ENCODE measurements around the gene ANKRD11. TPM values are rescaled to one million over a fixed set of nuclear protein-coding genes. Genes with fewer than 3 reads are reported as not detected.
"Not testable (repeated sequence)": the region's sequence is repeated elsewhere in the genome, so short reads cannot be mapped to it uniquely, and the experiment has no call there.

ANKRD11 gene
- total RNA-seq, 1 experiment from 2014 or later, result 116 TPM

GRCh38 chr16:89476811-89477261 is 13.5 kb downstream of the ANKRD11 start:
- H3K4me3 ChIP-seq, result no peak overlapping the region
- no peaks in the 10 kb centered on the region for H3K36me3 ChIP-seq
- DNase-seq, result no peak

GRCh38 chr16:89476379-89476778 is 14.0 kb downstream of the ANKRD11 start:
- H3K27me3 ChIP-seq, result no peaks in the 10 kb centered on the region
- no peak overlapping the region for H3K27ac ChIP-seq
- no peaks in the 10 kb centered on the region for H3K9me3 ChIP-seq (replicated peaks)
- DNase-seq, result no peak
- no peak overlapping the region for H3K4me3 ChIP-seq
- peaks cover 11% of the 10 kb centered on the region for H3K4me1 ChIP-seq
- H3K36me3 ChIP-seq, result no peaks in the 10 kb centered on the region

More at GRCh38 chr16:89476811-89477261, 13.5 kb downstream of the ANKRD11 start:
- Histone ChIP-seq H3K27ac (no peak overlapping the region), H3K9me3 (replicated peaks) (no peaks in the 10 kb centered on the region), H3K4me1 (peaks cover 16% of the 10 kb centered on the region), H3K27me3 (no peaks in the 10 kb centered on the region)

- DNase-seq, result no peak
- H3K4me1 ChIP-seq, result peaks cover 11% of the 10 kb centered on the region
- H3K27me3 ChIP-seq, result no peaks in the 10 kb centered on the region
- no peak overlapping the region for H3K4me3 ChIP-seq
- H3K27ac ChIP-seq, result no peak overlapping the region
- peaks cover 3% of the 10 kb centered on the region; the same call in 1 of the 2 replicates for H3K36me3 ChIP-seq
- H3K9me3 ChIP-seq (replicated peaks), result no peaks in the 10 kb centered on the region
These were observed 15.2 kb downstream of the ANKRD11 start for GRCh38 chr16:89475144-89475543.

GRCh38 chr16:89473791-89474414 is 16.5 kb downstream of the ANKRD11 start:
- Histone ChIP-seq H3K27me3 (no peaks in the 10 kb centered on the region), H3K4me3 (no peak overlapping the region), H3K36me3 (peaks cover 5% of the 10 kb centered on the region; the same call in 1 of the 2 replicates), H3K9me3 (replicated peaks) (no peaks in the 10 kb centered on the region), H3K4me1 (peaks cover 9% of the 10 kb centered on the region), H3K27ac (no peak overlapping the region)
- no peak for DNase-seq

- Histone ChIP-seq H3K4me3 (no peak overlapping the region), H3K4me1 (peaks cover 3% of the 10 kb centered on the region; the same call in 1 of the 2 replicates), H3K27ac (no peak overlapping the region), H3K27me3 (no peaks in the 10 kb centered on the region), H3K36me3 (peaks cover 10% of the 10 kb centered on the region), H3K9me3 (replicated peaks) (no peaks in the 10 kb centered on the region)
- DNase-seq, result no peak
These were observed 17.1 kb downstream of the ANKRD11 start for GRCh38 chr16:89473136-89473712.

- Histone ChIP-seq H3K4me3 (no peak overlapping the region), H3K27me3 (no peaks in the 10 kb centered on the region), H3K9me3 (replicated peaks) (no peaks in the 10 kb centered on the region), H3K27ac (no peak overlapping the region), H3K4me1 (no peaks in the 10 kb centered on the region), H3K36me3 (peaks cover 13% of the 10 kb centered on the region)
- DNase-seq, result no peak
These were observed 17.7 kb downstream of the ANKRD11 start for GRCh38 chr16:89472711-89473075.

- H3K9me3 ChIP-seq (replicated peaks), result no peaks in the 10 kb centered on the region
- H3K4me3 ChIP-seq, result no peak overlapping the region
- no peaks in the 10 kb centered on the region for H3K27me3 ChIP-seq
These were observed 23.0 kb downstream of the ANKRD11 start for GRCh38 chr16:89467382-89467781.

GRCh38 chr16:89466920-89467319 is 23.4 kb downstream of the ANKRD11 start:
- H3K27ac ChIP-seq, result no peak overlapping the region
- H3K36me3 ChIP-seq, result peaks cover 13% of the 10 kb centered on the region
- no peaks in the 10 kb centered on the region for H3K4me1 ChIP-seq
- no peaks in the 10 kb centered on the region for H3K9me3 ChIP-seq (replicated peaks)
- no peaks in the 10 kb centered on the region for H3K27me3 ChIP-seq
- H3K4me3 ChIP-seq, result no peak overlapping the region
- DNase-seq, result no peak

More at GRCh38 chr16:89467382-89467781, 23.0 kb downstream of the ANKRD11 start:
- Histone ChIP-seq H3K27ac (no peak overlapping the region), H3K36me3 (peaks cover 13% of the 10 kb centered on the region), H3K4me1 (no peaks in the 10 kb centered on the region)
- no peak for DNase-seq

GRCh38 chr16:89463312-89463711 is 27.0 kb downstream of the ANKRD11 start:
- DNase-seq; H3K27me3 ChIP-seq; H3K9me3 ChIP-seq (replicated peaks); H3K4me3 ChIP-seq; H3K4me1 ChIP-seq; H3K27ac ChIP-seq: not testable (repeated sequence)
- H3K36me3 ChIP-seq, result peaks cover 15% of the 10 kb centered on the region

GRCh38 chr16:89462639-89463038 is 27.7 kb downstream of the ANKRD11 start:
- not testable (repeated sequence) for H3K27ac ChIP-seq; H3K27me3 ChIP-seq; H3K9me3 ChIP-seq (replicated peaks); DNase-seq; H3K4me3 ChIP-seq; H3K4me1 ChIP-seq
- H3K36me3 ChIP-seq, result peaks cover 13% of the 10 kb centered on the region

GRCh38 chr16:89461890-89462289 is 28.5 kb downstream of the ANKRD11 start:
- H3K27ac ChIP-seq; DNase-seq; H3K4me1 ChIP-seq; H3K9me3 ChIP-seq (replicated peaks); H3K27me3 ChIP-seq; H3K4me3 ChIP-seq: not testable (repeated sequence)
- peaks cover 15% of the 10 kb centered on the region for H3K36me3 ChIP-seq

GRCh38 chr16:89460556-89460955 is 29.8 kb downstream of the ANKRD11 start:
- Histone ChIP-seq H3K36me3 (peaks cover 21% of the 10 kb centered on the region), H3K4me1 (peaks cover 7% of the 10 kb centered on the region), H3K27me3 (no peaks in the 10 kb centered on the region), H3K9me3 (replicated peaks) (no peaks in the 10 kb centered on the region; the same call in 1 of the 2 replicates), H3K4me3 (no peak overlapping the region), H3K27ac (no peak overlapping the region)
- DNase-seq, result no peak

- Histone ChIP-seq H3K4me3 (no peak overlapping the region), H3K36me3 (peaks cover 24% of the 10 kb centered on the region), H3K4me1 (peaks cover 8% of the 10 kb centered on the region), H3K27me3 (no peaks in the 10 kb centered on the region), H3K9me3 (replicated peaks) (no peaks in the 10 kb centered on the region; the same call in 1 of the 2 replicates), H3K27ac (no peak overlapping the region)
- no peak for DNase-seq
These were observed 31.4 kb downstream of the ANKRD11 start for GRCh38 chr16:89458967-89459366.

- no peaks in the 10 kb centered on the region; the same call in 1 of the 2 replicates for H3K9me3 ChIP-seq (replicated peaks)
- no peak overlapping the region for H3K27ac ChIP-seq
- peaks cover 8% of the 10 kb centered on the region for H3K4me1 ChIP-seq
- no peaks in the 10 kb centered on the region for H3K27me3 ChIP-seq
- H3K36me3 ChIP-seq, result peaks cover 24% of the 10 kb centered on the region
- H3K4me3 ChIP-seq, result no peak overlapping the region
- no peak for DNase-seq
These were observed 31.8 kb downstream of the ANKRD11 start for GRCh38 chr16:89458551-89458950.

- no peak overlapping the region for H3K27ac ChIP-seq
- H3K9me3 ChIP-seq (replicated peaks), result no peaks in the 10 kb centered on the region; the same call in 1 of the 2 replicates
- peaks cover 8% of the 10 kb centered on the region for H3K4me1 ChIP-seq
- H3K4me3 ChIP-seq, result no peak overlapping the region
- H3K36me3 ChIP-seq, result peaks cover 21% of the 10 kb centered on the region
- no peak for DNase-seq
- no peaks in the 10 kb centered on the region for H3K27me3 ChIP-seq
These were observed 33.9 kb downstream of the ANKRD11 start for GRCh38 chr16:89456419-89456959.

Data from SJCRH30 (cell line).